ENCODE results near the gene XXYLT1.

DNA sequence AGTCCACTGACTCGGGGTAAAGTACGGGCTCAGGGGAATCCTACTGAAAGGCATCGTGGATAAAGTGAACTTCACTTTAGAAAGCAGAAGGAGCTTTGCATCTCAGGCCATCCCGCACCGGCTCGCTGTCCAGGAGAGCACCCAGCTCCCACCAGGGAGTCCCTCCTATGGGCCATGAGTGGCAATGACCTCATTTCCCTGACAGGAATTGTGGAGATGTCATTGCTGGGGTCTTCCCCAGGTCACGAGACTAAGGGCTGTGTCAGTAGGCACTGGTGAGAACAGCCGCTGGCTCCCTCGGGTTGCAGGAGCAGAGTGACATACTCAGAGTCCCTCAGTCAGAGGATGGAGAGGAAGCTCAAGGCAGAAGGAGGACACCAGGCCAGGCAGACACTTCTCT lies 97.3 kb downstream of the XXYLT1 start:
- TF ChIP-seq, protein P1, sequence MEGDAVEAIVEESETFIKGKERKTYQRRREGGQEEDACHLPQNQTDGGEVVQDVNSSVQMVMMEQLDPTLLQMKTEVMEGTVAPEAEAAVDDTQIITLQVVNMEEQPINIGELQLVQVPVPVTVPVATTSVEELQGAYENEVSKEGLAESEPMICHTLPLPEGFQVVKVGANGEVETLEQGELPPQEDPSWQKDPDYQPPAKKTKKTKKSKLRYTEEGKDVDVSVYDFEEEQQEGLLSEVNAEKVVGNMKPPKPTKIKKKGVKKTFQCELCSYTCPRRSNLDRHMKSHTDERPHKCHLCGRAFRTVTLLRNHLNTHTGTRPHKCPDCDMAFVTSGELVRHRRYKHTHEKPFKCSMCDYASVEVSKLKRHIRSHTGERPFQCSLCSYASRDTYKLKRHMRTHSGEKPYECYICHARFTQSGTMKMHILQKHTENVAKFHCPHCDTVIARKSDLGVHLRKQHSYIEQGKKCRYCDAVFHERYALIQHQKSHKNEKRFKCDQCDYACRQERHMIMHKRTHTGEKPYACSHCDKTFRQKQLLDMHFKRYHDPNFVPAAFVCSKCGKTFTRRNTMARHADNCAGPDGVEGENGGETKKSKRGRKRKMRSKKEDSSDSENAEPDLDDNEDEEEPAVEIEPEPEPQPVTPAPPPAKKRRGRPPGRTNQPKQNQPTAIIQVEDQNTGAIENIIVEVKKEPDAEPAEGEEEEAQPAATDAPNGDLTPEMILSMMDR (IDR thresholded peaks at IDR 0.05): no peak
- no peak for TF ChIP-seq EZH2phosphoT487 (IDR thresholded peaks at IDR 0.05)
